Peyer's patch (tissue), 4 donors: ENCODE measurements around the gene MANBA. TPM values are rescaled to one million over a fixed set of nuclear protein-coding genes. Genes with fewer than 3 reads are reported as not detected.

Experiments used
- DNase-seq, 3 donors: peaks; one replicate each; pipeline ENCODE4 v3.0.0-alpha.2; 2017 to 2019
- H3K27ac ChIP-seq, 4 donors: fragments of 200-600 bp; sonication (generic); one replicate each; pipeline ENCODE4 v1.5.1; 2016 to 2019
- H3K27me3 ChIP-seq, 2 donors: fragments of 200-600 bp; sonication (generic); one replicate each; pipeline ENCODE4 v1.5.1; 2019
- H3K36me3 ChIP-seq, 3 donors: fragments of 200-600 bp; sonication (generic); one replicate each; pipeline ENCODE4 v1.5.1; 2016 to 2019
- H3K4me1 ChIP-seq, 4 donors: fragments of 200-600 bp; sonication (generic); one replicate each; pipeline ENCODE4 v1.5.1; 2016 to 2019
- H3K4me3 ChIP-seq, 4 donors: fragments of 200-600 bp; sonication (generic); 1 replicate in 3 of 4; 2 replicates in 1 of 4; pipeline ENCODE4 v1.5.1; 2016 to 2019; ENCODE audit warnings: mild to moderate bottlenecking in 1 of 4
- H3K9me3 ChIP-seq, 4 donors: fragments of 200-600 bp; sonication (generic); one replicate each; pipeline ENCODE4 v1.5.1; 2016 to 2019; ENCODE audit warnings: mild to moderate bottlenecking in 1 of 4
- CTCF ChIP-seq, 6 experiments: fragments of 450-650 bp in 4 of 6; fragments of 200-600 bp in 2 of 6; sonication (generic) in 1 of 6; IDR thresholded peaks; one replicate each; pipeline ENCODE4 v1.5.1; 2017 to 2019; ENCODE audit warnings: antibody characterized with exemption in 6 of 6, mild to moderate bottlenecking in 3 of 6, moderate library complexity in 1 of 6
- POLR2A ChIP-seq, 2 donors: fragments of 450-650 bp; IDR thresholded peaks; one replicate each; pipeline ENCODE4 v1.5.1; 2017; ENCODE audit warnings: antibody characterized with exemption in 2 of 2, mild to moderate bottlenecking in 2 of 2, moderate library complexity in 2 of 2
- total RNA-seq, 4 donors: library from RNA; depleted of rRNA; stranded (reverse); fragments of >200 nt; gene quantifications; one replicate each; pipeline ENCODE4 v1.1.0, GENCODE V29; 2016

MANBA gene
- total RNA-seq: 10 to 100 TPM; 23.3 to 54.5 (median 33.6) TPM

DNA sequence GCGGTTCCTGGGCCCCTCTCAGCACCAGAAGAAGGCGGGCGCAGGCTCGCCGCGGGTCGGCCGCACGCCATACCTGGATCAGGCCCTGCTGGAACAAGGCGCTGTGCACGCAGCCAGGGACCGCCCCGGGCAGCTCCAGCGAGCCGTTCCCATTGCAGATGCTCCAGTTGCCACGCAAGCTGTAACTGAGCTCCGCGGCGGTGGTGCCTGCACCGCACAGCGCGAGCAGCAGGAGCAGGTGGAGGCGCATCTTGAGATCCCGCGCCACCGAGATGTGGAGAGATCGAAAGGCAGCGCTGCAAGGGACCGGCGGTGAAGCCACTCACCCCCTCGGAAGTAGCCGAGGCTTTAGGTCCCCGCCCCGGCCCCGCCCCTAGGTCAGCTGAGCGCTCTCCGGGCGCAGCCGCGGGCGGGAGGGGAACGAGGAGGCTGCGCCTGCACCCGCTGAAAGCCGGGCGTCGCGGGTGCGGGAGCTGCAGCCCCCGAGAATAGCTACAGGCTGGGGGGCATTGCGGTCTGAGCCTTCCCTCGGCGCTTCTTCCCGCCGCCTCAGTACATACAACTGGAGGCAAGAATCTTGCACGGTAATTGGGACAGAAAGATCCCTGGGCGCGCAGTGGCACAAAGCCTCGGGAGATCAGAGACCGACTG is at the start of gene MANBA:
TSS of gene MANBA (minus strand) at position 324 of the 651 bp plus-strand sequence. CDS start at position 250, 74 bp downstream.
- TF ChIP-seq CTCF (IDR thresholded peaks at IDR 0.05) (peak in 1 of 6 experiments; percentile 21), POLR2A (IDR thresholded peaks at IDR 0.05) (peak; percentile 44 to 65)
- no peaks in the 10 kb centered on the region for H3K27me3 ChIP-seq
- peak within 1 kb of the TSS; percentile 73 to 96 (median 80) for H3K27ac ChIP-seq
- H3K9me3 ChIP-seq: no peaks in the 10 kb centered on the region
- peaks cover 0 to 17% (median 3%) of the 10 kb centered on the region in 4 donors for H3K4me1 ChIP-seq
- no peaks in the 10 kb centered on the region for H3K36me3 ChIP-seq
- DNase-seq: peak; percentile 89 to 95 (median 93)
- peak within 1 kb of the TSS; percentile 66 to 92 (median 81) for H3K4me3 ChIP-seq

GRCh38 chr4:102809691-102810090 is 48.9 kb upstream of the MANBA start:
- H3K36me3 ChIP-seq: peaks cover 0 to 41% (median 0%) of the 10 kb centered on the region in 3 donors
- H3K27ac ChIP-seq: no peak overlapping the region
- H3K27me3 ChIP-seq: no peaks in the 10 kb centered on the region
- H3K4me3 ChIP-seq: no peak overlapping the region
- peaks cover 0 to 17% (median 1%) of the 10 kb centered on the region in 4 donors for H3K4me1 ChIP-seq
- no peak for TF ChIP-seq POLR2A (IDR thresholded peaks at IDR 0.05)
- no peak for TF ChIP-seq CTCF (IDR thresholded peaks at IDR 0.05)
- DNase-seq: no peak
- no peaks in the 10 kb centered on the region for H3K9me3 ChIP-seq

- H3K36me3 ChIP-seq: peaks cover 0 to 43% (median 0%) of the 10 kb centered on the region in 3 donors
- no peak for TF ChIP-seq POLR2A (IDR thresholded peaks at IDR 0.05)
- no peak for TF ChIP-seq CTCF (IDR thresholded peaks at IDR 0.05)
- DNase-seq: no peak
- no peak overlapping the region for H3K27ac ChIP-seq
- H3K9me3 ChIP-seq: no peaks in the 10 kb centered on the region
- no peak overlapping the region for H3K4me3 ChIP-seq
- H3K27me3 ChIP-seq: no peaks in the 10 kb centered on the region
- H3K4me1 ChIP-seq: peaks cover 0 to 17% (median 0%) of the 10 kb centered on the region in 4 donors
These were observed 48.4 kb upstream of the MANBA start for GRCh38 chr4:102809190-102809589.

DNA sequence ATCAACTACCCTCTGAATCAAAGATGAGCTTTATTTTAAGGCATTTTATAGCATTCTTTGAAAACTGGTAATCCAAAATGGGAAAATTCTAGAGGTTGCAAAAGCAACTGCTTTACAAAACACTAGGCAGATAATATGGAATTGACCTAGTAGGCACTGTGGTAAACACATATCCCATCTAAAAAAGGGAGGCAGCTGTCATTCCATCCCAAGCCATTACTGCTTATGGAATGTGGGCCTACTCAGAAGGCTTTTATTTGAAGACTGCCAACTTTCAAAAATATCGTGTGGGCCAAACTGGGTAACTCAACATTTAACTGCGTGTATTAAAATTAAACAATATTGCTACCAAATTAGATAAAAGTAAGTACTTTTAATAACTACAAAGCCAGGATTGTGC is 47.2 kb upstream of the MANBA start:
- Histone ChIP-seq H3K36me3 (peaks cover 0 to 48% (median 0%) of the 10 kb centered on the region in 3 donors), H3K27ac (no peak overlapping the region), H3K4me3 (no peak overlapping the region), H3K9me3 (no peaks in the 10 kb centered on the region), H3K4me1 (peaks cover 0 to 17% (median 0%) of the 10 kb centered on the region in 4 donors), H3K27me3 (no peaks in the 10 kb centered on the region)
- DNase-seq: no peak
- TF ChIP-seq POLR2A (IDR thresholded peaks at IDR 0.05): no peak
- no peak for TF ChIP-seq CTCF (IDR thresholded peaks at IDR 0.05)

- peaks cover 0 to 54% (median 0%) of the 10 kb centered on the region in 3 donors for H3K36me3 ChIP-seq
- H3K27me3 ChIP-seq: no peaks in the 10 kb centered on the region
- H3K4me3 ChIP-seq: no peak overlapping the region
- H3K9me3 ChIP-seq: no peaks in the 10 kb centered on the region
- DNase-seq: no peak
- peaks cover 0 to 17% (median 0%) of the 10 kb centered on the region in 4 donors for H3K4me1 ChIP-seq
- no peak overlapping the region for H3K27ac ChIP-seq
- TF ChIP-seq POLR2A (IDR thresholded peaks at IDR 0.05): no peak
- no peak for TF ChIP-seq CTCF (IDR thresholded peaks at IDR 0.05)
These were observed 46.6 kb upstream of the MANBA start for GRCh38 chr4:102807345-102807744.
